ENCODE data around the gene CCDC92. TPM values are rescaled to one million over a fixed set of nuclear protein-coding genes. Genes with fewer than 3 reads are reported as not detected.

The CCDC92 gene
- total RNA-seq, 3 donors from 2014 or later, result 17.7 to 47.2 (median 25.6) TPM

GRCh38 chr12:124010687-124011086, 38.1 kb upstream of the CCDC92 start:
- TF ChIP-seq CTCF (IDR thresholded peaks at IDR 0.05), result no peak
- ATAC-seq, result no peak
- no peak for DNase-seq
- intact Hi-C loops (cut with DNase I, micrococcal nuclease), result no loop called here
- Histone ChIP-seq H3K36me3 (ENCODE audit: low read depth) (peaks cover 11% of the 10 kb centered on the region), H3K4me3 (no peak overlapping the region), H3K9me3 (no peaks in the 10 kb centered on the region), H3K4me1 (ENCODE audit: low read depth) (no peaks in the 10 kb centered on the region)

- no peak for DNase-seq
- Histone ChIP-seq H3K4me3 (no peak overlapping the region), H3K36me3 (ENCODE audit: low read depth) (peaks cover 11% of the 10 kb centered on the region), H3K9me3 (no peaks in the 10 kb centered on the region), H3K4me1 (ENCODE audit: low read depth) (no peaks in the 10 kb centered on the region)
- intact Hi-C loops (cut with DNase I, micrococcal nuclease), result no loop called here
- no peak for ATAC-seq
- TF ChIP-seq CTCF (IDR thresholded peaks at IDR 0.05), result no peak
Observed at GRCh38 chr12:124009781-124010180, 37.1 kb upstream of the CCDC92 start.

GRCh38 chr12:124008595-124008994, 36.0 kb upstream of the CCDC92 start:
- DNase-seq (no peak), ATAC-seq (no peak)
- no peak for TF ChIP-seq CTCF (IDR thresholded peaks at IDR 0.05)
- H3K4me1 ChIP-seq (ENCODE audit: low read depth), result no peaks in the 10 kb centered on the region
- H3K9me3 ChIP-seq, result no peaks in the 10 kb centered on the region
- intact Hi-C loops (cut with DNase I, micrococcal nuclease), result no loop called here
- peaks cover 11% of the 10 kb centered on the region for H3K36me3 ChIP-seq (ENCODE audit: low read depth)
- no peak overlapping the region for H3K4me3 ChIP-seq

- peaks cover 11% of the 10 kb centered on the region for H3K36me3 ChIP-seq (ENCODE audit: low read depth)
- no peak overlapping the region for H3K4me3 ChIP-seq
- intact Hi-C loops (cut with DNase I, micrococcal nuclease), result no loop called here
- ATAC-seq, result no peak
- no peak for DNase-seq
- TF ChIP-seq CTCF (IDR thresholded peaks at IDR 0.05), result no peak
- H3K4me1 ChIP-seq (ENCODE audit: low read depth), result no peaks in the 10 kb centered on the region
- no peaks in the 10 kb centered on the region for H3K9me3 ChIP-seq
Observed at GRCh38 chr12:124007826-124008570, 35.4 kb upstream of the CCDC92 start.

- H3K4me3 ChIP-seq, result no peak overlapping the region
- no peaks in the 10 kb centered on the region for H3K9me3 ChIP-seq
- TF ChIP-seq CTCF (IDR thresholded peaks at IDR 0.05), result no peak
- H3K36me3 ChIP-seq (ENCODE audit: low read depth), result peaks cover 2% of the 10 kb centered on the region
- no peaks in the 10 kb centered on the region for H3K4me1 ChIP-seq (ENCODE audit: low read depth)
- DNase-seq, result no peak
- intact Hi-C loops (cut with DNase I, micrococcal nuclease), result no loop called here
- ATAC-seq, result no peak
Observed at GRCh38 chr12:124006846-124007713, 34.4 kb upstream of the CCDC92 start.
